CD4-positive, alpha-beta T cell (primary cell): ENCODE data around the gene ACHE. TPM values are rescaled to one million over a fixed set of nuclear protein-coding genes. Genes with fewer than 3 reads are reported as not detected.
A peak's percentile ranks its signal among the peaks of the same experiment; 100 is the strongest.

Source experiments
- ATAC-seq: fragments of 200-7000 bp; cut with Tn5 transposase; one replicate; pipeline ENCODE4 v1.10.0; 2022; ENCODE audit warnings: mild to moderate bottlenecking; ENCODE audit not compliant: poor library complexity
- CTCF ChIA-PET: fragments of 350-600 bp; sonication (Branson Sonifier 250); formaldehyde crosslinking; loops from one replicate; lab custom pipeline; 2021; ENCODE audit warnings: antibody characterized with exemption, inconsistent platforms; lab: Charles Lee
- POLR2A ChIA-PET: fragments of 350-600 bp; sonication (Branson Sonifier 250); formaldehyde crosslinking; loops from one replicate; lab custom pipeline; 2021; ENCODE audit warnings: antibody characterized with exemption, inconsistent platforms; lab: Charles Lee
- DNase-seq, 14 experiments: peaks; one replicate each; pipeline ENCODE4 v3.0.0-alpha.2; 2013 to 2020; ENCODE audit warnings: mixed read lengths in 2 of 14
- H3K27ac ChIP-seq, 2 donors: one replicate each; pipeline versions ENCODE4 v1.5.1 to v1.7.0; 2013; ENCODE audit warnings: low read length in 2 of 2, low read depth in 1 of 2, mild to moderate bottlenecking in 1 of 2
- H3K27me3 ChIP-seq, 2 experiments: 1 replicate in 1 of 2; 2 replicates in 1 of 2; pipeline versions ENCODE4 v1.6.1 to v1.7.0; 2013; ENCODE audit warnings: low read length in 2 of 2, control low read depth in 1 of 2, mild to moderate bottlenecking in 1 of 2, moderate library complexity in 1 of 2; ENCODE audit not compliant: insufficient read depth in 2 of 2, control insufficient read depth in 1 of 2
- H3K36me3 ChIP-seq: one replicate; pipeline ENCODE4 v1.6.1; 2013; ENCODE audit warnings: low read length, control low read depth; ENCODE audit not compliant: insufficient read depth
- H3K4me1 ChIP-seq: one replicate; pipeline ENCODE4 v1.6.1; 2013; ENCODE audit warnings: low read length, control low read depth; ENCODE audit not compliant: insufficient read depth
- H3K4me3 ChIP-seq: one replicate; pipeline ENCODE4 v1.5.1; 2013; ENCODE audit warnings: mild to moderate bottlenecking, low read length, moderate library complexity
- H3K9me3 ChIP-seq, 2 experiments: 1 replicate in 1 of 2; 2 replicates in 1 of 2; pipeline versions ENCODE4 v1.6.1 to v1.7.0; 2013; ENCODE audit warnings: low read length in 2 of 2, mild to moderate bottlenecking in 2 of 2, control low read depth in 1 of 2, moderate library complexity in 1 of 2; ENCODE audit not compliant: control insufficient read depth in 1 of 2, insufficient read depth in 1 of 2
- H3K27ac Mint-ChIP-seq: one replicate; pipeline ENCODE4 v1.8.0; 2020; ENCODE audit warnings: mixed read lengths
- H3K27me3 Mint-ChIP-seq: one replicate; pipeline ENCODE4 v1.8.0; 2021; ENCODE audit warnings: mixed read lengths
- H3K36me3 Mint-ChIP-seq: one replicate; pipeline ENCODE4 v1.8.0; 2021; ENCODE audit warnings: low read depth, mixed read lengths
- H3K4me1 Mint-ChIP-seq: one replicate; pipeline ENCODE4 v1.8.0; 2021; ENCODE audit warnings: low read depth, mixed read lengths
- H3K4me3 Mint-ChIP-seq: one replicate; pipeline ENCODE4 v1.8.0; 2020; ENCODE audit warnings: mild to moderate bottlenecking, mixed read lengths
- H3K9me3 Mint-ChIP-seq: one replicate; pipeline ENCODE4 v1.8.0; 2020; ENCODE audit warnings: mixed read lengths
- intact Hi-C, 2 experiments: fragments of 100-400 bp; cut with DNase I in 1 of 2; cut with micrococcal nuclease in 1 of 2; formaldehyde crosslinking; loops; one replicate each; pipeline versions ENCODE4 v1.15.1 to v1.9.0; 2023 to 2025; cut with DNase I, micrococcal nuclease
- total RNA-seq, 174 experiments: library from RNA in 2 of 174; stranded (reverse) in 2 of 174; gene quantifications; one replicate each; pipeline ENCODE4 v1.2.3 and lab custom pipeline; 2021 to 2026
- TF ChIP-seq, protein P1 (sequence below): fragments of 200-600 bp; IDR thresholded peaks from one replicate; pipeline ENCODE4 v1.8.0; 2022; ENCODE audit warnings: antibody characterized with exemption, mild to moderate bottlenecking

ACHE gene
- total RNA-seq, 2 experiments from 2014 or later = 0.14 to 0.22 TPM

DNA sequence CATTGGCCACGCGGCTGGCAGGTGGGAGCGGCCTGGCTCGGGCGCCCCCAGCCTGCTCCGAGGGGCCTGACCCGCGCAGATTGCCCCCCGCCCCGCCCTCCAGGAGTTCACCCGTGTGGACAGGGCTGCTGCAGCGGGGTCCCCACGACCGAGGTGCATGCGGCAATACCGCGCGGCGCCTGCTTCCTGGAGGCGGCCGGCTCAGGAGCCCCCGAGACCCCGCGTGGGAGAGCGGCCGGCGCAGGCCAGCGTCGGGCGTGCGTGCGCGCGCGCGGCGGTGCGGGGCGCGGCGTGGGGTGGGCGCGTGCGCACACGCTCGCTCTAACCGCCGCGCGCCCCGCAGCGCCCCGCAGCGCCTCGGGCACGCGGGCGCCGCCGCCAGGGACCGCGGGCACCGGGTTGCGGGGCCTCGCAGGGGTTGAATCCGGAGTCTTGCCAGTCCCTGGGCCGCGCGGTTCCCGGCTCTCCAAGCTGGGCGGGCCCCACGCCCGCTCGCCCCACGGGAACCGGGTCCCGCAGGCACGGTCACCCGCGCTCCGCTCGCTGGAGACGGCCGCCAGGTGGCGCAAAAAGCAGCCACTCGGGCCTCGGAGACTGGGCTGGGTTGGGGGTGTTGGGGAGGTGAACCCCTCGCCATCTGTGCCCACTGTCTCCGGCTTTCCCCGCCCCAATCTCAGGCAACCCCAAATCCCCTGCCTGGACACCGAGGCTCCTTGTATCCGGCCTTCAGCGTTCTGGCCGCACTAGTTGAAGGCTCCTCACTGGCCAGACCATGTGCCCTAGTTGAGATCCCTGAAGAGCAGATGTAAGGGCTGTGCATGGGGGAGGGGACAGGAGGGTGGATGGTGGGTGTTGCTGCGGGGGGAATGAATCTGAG, 1.3 kb upstream of the ACHE start:
- Histone ChIP-seq H3K4me3 (peak overlapping the region; percentile 34), H3K27me3 (peaks cover 36 to 60% of the 10 kb centered on the region in 2 experiments), H3K9me3 (peaks cover 0 to 11% of the 10 kb centered on the region in 2 experiments), H3K4me1 (peaks cover 25% of the 10 kb centered on the region), H3K36me3 (no peaks in the 10 kb centered on the region), H3K27ac (no peak overlapping the region)
- CTCF ChIA-PET = interaction anchor here (0.7 to 1.5 kb wide), 3 partner anchors 45 to 386 kb away, joined by 3 to 6 read pairs (median 3); partner anchors contain the start of gene SLC12A9
- DNase-seq (peak in 10 of 14 experiments; percentile 48 to 80 (median 62)), ATAC-seq (peak; percentile 66)
- Mint-ChIP-seq H3K4me1 (peaks cover 8% of the 10 kb centered on the region), H3K27me3 (peaks cover 54% of the 10 kb centered on the region), H3K4me3 (peak overlapping the region; percentile 68), H3K27ac (no peak overlapping the region), H3K36me3 (no peaks in the 10 kb centered on the region), H3K9me3 (no peaks in the 10 kb centered on the region)
- TF ChIP-seq, protein P1, sequence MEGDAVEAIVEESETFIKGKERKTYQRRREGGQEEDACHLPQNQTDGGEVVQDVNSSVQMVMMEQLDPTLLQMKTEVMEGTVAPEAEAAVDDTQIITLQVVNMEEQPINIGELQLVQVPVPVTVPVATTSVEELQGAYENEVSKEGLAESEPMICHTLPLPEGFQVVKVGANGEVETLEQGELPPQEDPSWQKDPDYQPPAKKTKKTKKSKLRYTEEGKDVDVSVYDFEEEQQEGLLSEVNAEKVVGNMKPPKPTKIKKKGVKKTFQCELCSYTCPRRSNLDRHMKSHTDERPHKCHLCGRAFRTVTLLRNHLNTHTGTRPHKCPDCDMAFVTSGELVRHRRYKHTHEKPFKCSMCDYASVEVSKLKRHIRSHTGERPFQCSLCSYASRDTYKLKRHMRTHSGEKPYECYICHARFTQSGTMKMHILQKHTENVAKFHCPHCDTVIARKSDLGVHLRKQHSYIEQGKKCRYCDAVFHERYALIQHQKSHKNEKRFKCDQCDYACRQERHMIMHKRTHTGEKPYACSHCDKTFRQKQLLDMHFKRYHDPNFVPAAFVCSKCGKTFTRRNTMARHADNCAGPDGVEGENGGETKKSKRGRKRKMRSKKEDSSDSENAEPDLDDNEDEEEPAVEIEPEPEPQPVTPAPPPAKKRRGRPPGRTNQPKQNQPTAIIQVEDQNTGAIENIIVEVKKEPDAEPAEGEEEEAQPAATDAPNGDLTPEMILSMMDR = peak; percentile 70
- intact Hi-C loops = loop anchor here (1.0 to 10.0 kb wide), 4 partner anchors 162 to 388 kb away; partner anchors contain the start of genes PLOD3 (in 1 of the 2) and ZNHIT1 (in 1 of the 2)
- POLR2A ChIA-PET = no interaction called here

DNA sequence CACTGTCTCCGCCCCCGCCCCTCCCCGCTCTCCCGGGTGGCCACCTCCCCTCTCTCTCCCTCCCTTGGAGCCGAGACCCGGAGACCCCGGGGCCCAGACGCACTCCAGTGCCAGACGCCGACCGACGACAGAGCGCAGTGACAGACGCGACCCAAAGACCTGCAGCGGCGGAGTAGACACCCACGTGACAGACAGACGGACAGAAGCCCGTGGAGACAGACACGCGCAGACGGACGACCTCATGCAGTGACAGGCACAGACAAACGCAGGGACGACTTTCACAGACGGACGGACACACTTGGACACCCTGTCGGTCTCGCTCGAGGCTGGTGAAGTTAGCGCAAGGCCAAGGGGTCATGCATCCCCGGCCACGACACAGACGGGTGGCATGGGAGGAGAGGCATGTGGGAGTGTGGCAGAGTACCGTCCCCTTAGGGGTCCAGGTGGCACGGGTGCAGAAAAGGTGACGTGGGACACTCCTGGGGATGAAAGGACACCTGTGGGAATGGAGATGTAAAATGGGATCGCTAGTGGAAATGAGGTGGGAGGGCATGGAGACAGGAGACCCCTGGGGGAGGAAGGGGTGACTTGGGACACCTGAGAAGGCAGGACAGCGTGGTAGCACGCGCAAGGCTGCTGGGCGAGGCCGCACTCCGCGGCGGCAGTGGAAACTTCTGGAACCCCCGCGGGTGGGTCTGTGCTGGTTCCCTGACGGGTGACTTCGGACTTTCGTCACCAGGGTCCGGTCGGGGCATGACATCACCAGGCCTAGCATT, 456 bp upstream of the ACHE start:
- Histone ChIP-seq H3K27ac (no peak overlapping the region), H3K4me3 (peak overlapping the region; percentile 34), H3K4me1 (peaks cover 27% of the 10 kb centered on the region), H3K9me3 (peaks cover 0 to 11% of the 10 kb centered on the region in 2 experiments), H3K36me3 (no peaks in the 10 kb centered on the region), H3K27me3 (peaks cover 36 to 66% of the 10 kb centered on the region in 2 experiments)
- peak; percentile 21 for ATAC-seq
- ChIA-PET POLR2A (interaction anchor here (1.9 kb wide), 1 partner anchor 21 kb away, joined by 10 read pairs; the partner anchor contains the start of gene SRRT), CTCF (interaction anchor here (0.6 to 1.5 kb wide), 4 partner anchors 44 to 387 kb away, joined by 3 to 6 read pairs (median 3); partner anchors contain the start of gene SLC12A9)
- Mint-ChIP-seq H3K4me3 (peak overlapping the region; percentile 88), H3K4me1 (peaks cover 13% of the 10 kb centered on the region), H3K27ac (no peak overlapping the region), H3K27me3 (peaks cover 62% of the 10 kb centered on the region), H3K9me3 (no peaks in the 10 kb centered on the region), H3K36me3 (no peaks in the 10 kb centered on the region)
- intact Hi-C loops = loop anchor here (5.0 to 10.0 kb wide), 3 partner anchors 181 to 389 kb away; partner anchors contain the start of genes PLOD3 (in 1 of the 2) and ZNHIT1 (in 1 of the 2)
- TF ChIP-seq, protein P1 = no peak
- DNase-seq = peak in 4 of 14 experiments; percentile 36 to 72 (median 49)
